HL-60 (cell line): ENCODE results near the gene CFAP57.

Experiments used
- POLR2AphosphoS5 ChIP-seq: IDR thresholded peaks from 2 replicates; pipeline ENCODE4 v1.6.1; 2012; ENCODE audit warnings: low read depth
- TF ChIP-seq, protein P1 (sequence below): IDR thresholded peaks from one replicate; pipeline ENCODE4 v1.5.1; 2011; ENCODE audit warnings: low read length, control low read depth, inconsistent platforms; ENCODE audit not compliant: insufficient read depth

DNA sequence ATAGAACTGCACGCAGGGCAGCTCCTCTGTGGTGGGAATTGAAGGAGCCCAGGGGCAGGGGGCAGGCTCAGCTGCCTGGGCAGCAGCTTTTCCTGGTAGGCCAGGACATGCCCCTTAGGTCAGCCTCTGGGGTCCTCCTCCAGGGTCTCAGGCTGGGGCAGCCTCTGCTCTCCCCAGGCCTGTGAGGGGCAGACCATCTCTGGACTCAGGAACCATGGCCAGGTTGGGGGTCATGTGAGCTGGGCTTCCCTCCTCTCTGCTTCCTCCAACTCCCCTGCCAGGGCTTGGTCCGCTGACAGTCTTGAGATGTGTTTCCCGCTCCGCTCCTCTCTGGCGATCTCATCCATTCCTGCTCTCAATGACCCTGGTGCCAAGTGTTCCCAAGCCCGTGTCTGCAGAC is 107.5 kb downstream of the CFAP57 start:
- TF ChIP-seq, protein P1, sequence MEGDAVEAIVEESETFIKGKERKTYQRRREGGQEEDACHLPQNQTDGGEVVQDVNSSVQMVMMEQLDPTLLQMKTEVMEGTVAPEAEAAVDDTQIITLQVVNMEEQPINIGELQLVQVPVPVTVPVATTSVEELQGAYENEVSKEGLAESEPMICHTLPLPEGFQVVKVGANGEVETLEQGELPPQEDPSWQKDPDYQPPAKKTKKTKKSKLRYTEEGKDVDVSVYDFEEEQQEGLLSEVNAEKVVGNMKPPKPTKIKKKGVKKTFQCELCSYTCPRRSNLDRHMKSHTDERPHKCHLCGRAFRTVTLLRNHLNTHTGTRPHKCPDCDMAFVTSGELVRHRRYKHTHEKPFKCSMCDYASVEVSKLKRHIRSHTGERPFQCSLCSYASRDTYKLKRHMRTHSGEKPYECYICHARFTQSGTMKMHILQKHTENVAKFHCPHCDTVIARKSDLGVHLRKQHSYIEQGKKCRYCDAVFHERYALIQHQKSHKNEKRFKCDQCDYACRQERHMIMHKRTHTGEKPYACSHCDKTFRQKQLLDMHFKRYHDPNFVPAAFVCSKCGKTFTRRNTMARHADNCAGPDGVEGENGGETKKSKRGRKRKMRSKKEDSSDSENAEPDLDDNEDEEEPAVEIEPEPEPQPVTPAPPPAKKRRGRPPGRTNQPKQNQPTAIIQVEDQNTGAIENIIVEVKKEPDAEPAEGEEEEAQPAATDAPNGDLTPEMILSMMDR = no peak
- TF ChIP-seq POLR2AphosphoS5 = no peak
